H1 (cell line): ENCODE measurements around the gene NHS. TPM values are rescaled to one million over a fixed set of nuclear protein-coding genes. Genes with fewer than 3 reads are reported as not detected.

Experiments
- CTCF ChIA-PET: fragments of 300-600 bp; sonication (Branson Sonifier 250); formaldehyde crosslinking; loops from one replicate; lab custom pipeline; 2021; ENCODE audit not compliant: partially characterized antibody; lab: Charles Lee
- POLR2A ChIA-PET: fragments of 300-600 bp; sonication (Branson Sonifier 250); formaldehyde crosslinking; loops from one replicate; lab custom pipeline; 2021; ENCODE audit warnings: inconsistent platforms; ENCODE audit not compliant: partially characterized antibody; lab: Charles Lee
- DNase-seq, 2 experiments: peaks; one replicate each; pipeline versions ENCODE4 v3.0.0 to v3.0.0-alpha.2; 2010 to 2022; ENCODE audit warnings: low spot score in 2 of 2, low read depth in 1 of 2, mixed read lengths in 1 of 2
- FAIRE-seq: peaks from 2 replicates; lab custom pipeline; 2011; peaks lifted over from hg19 to GRCh38; lab: Jason Lieb, UNC
- H2AFZ ChIP-seq: 2 replicates; pipeline ENCODE4 v1.8.1; 2012; ENCODE audit warnings: low read length, inconsistent platforms
- H2AK5ac ChIP-seq: 2 replicates; pipeline ENCODE4 v1.6.1; 2013; ENCODE audit warnings: low read depth, low read length
- H2BK120ac ChIP-seq: replicated peaks from 2 replicates; pipeline ENCODE3; 2013; ENCODE audit warnings: low read depth, low read length, inconsistent platforms
- H2BK12ac ChIP-seq: 2 replicates; pipeline ENCODE4 v1.6.1; 2013; ENCODE audit warnings: low read depth, low read length
- H2BK15ac ChIP-seq: 2 replicates; pipeline ENCODE4 v1.6.1; 2013; ENCODE audit warnings: low read length
- H2BK20ac ChIP-seq: 2 replicates; pipeline ENCODE4 v1.6.1; 2013; ENCODE audit warnings: low read length
- H2BK5ac ChIP-seq: 2 replicates; pipeline ENCODE4 v1.6.1; 2013; ENCODE audit warnings: low read depth, low read length
- H3K14ac ChIP-seq: 2 replicates; pipeline ENCODE4 v1.6.1; 2013; ENCODE audit warnings: inconsistent platforms; ENCODE audit not compliant: insufficient read length
- H3K18ac ChIP-seq: 2 replicates; pipeline ENCODE4 v1.6.1; 2013; ENCODE audit warnings: low read length; ENCODE audit errors: extremely low read depth
- H3K23ac ChIP-seq: 2 replicates; pipeline ENCODE4 v1.6.1; 2013; ENCODE audit warnings: inconsistent platforms; ENCODE audit not compliant: insufficient read length
- H3K23me2 ChIP-seq: 2 replicates; pipeline ENCODE4 v1.6.1; 2013; ENCODE audit warnings: low read depth, low read length
- H3K27ac ChIP-seq: 2 replicates; pipeline ENCODE4 v1.6.1; 2011; ENCODE audit warnings: low read depth, low read length, inconsistent platforms
- H3K27me3 ChIP-seq, 4 experiments: replicated peaks in 1 of 4; 1 replicate in 1 of 4; 2 replicates in 3 of 4; pipeline versions ENCODE4 v1.6.1 to v1.8.1; 2011 to 2013; ENCODE audit warnings: low read length in 3 of 4, mild to moderate bottlenecking in 3 of 4, inconsistent platforms in 2 of 4, mixed read lengths in 2 of 4, moderate library complexity in 1 of 4; ENCODE audit not compliant: control insufficient read depth in 3 of 4, insufficient read depth in 3 of 4; ENCODE audit errors: extremely low read depth in 1 of 4
- H3K36me3 ChIP-seq, 4 experiments: 2 replicates each; pipeline versions ENCODE4 v1.6.1 to v1.8.1; 2011 to 2013; ENCODE audit warnings: mild to moderate bottlenecking in 4 of 4, low read length in 3 of 4, moderate library complexity in 2 of 4, control low read depth in 1 of 4, inconsistent platforms in 1 of 4; ENCODE audit not compliant: insufficient read depth in 4 of 4, control insufficient read depth in 2 of 4
- H3K4ac ChIP-seq: replicated peaks from 2 replicates; pipeline ENCODE3; 2013; ENCODE audit warnings: low read length, low read depth, mixed read lengths, inconsistent platforms; ENCODE audit not compliant: insufficient read length
- H3K4me1 ChIP-seq, 4 experiments: replicated peaks in 1 of 4; 1 replicate in 1 of 4; 2 replicates in 3 of 4; pipeline versions ENCODE4 v1.6.1 to v1.8.1; 2011 to 2013; ENCODE audit warnings: low read length in 3 of 4, inconsistent platforms in 2 of 4, mixed read lengths in 1 of 4; ENCODE audit not compliant: insufficient read depth in 4 of 4, control insufficient read depth in 3 of 4
- H3K4me2 ChIP-seq, 2 experiments: 2 replicates each; pipeline versions ENCODE4 v1.6.1 to v1.8.1; 2011 to 2013; ENCODE audit warnings: low read depth in 2 of 2, low read length in 2 of 2, control low read depth in 1 of 2, inconsistent platforms in 1 of 2, mild to moderate bottlenecking in 1 of 2; ENCODE audit not compliant: insufficient read depth in 1 of 2
- H3K4me3 ChIP-seq, 4 experiments: fragments of 200-600, 300-600 bp in 1 of 4; sonication (generic), shearing (Covaris generic), sonication (Bioruptor Twin) in 1 of 4; 2 replicates each; pipeline versions ENCODE4 v1.5.1 to v1.8.1; 2011 to 2016; ENCODE audit warnings: low read length in 4 of 4, low read depth in 3 of 4, control low read depth in 2 of 4, inconsistent platforms in 2 of 4, mild to moderate bottlenecking in 2 of 4, mixed read lengths in 1 of 4, moderate library complexity in 1 of 4; ENCODE audit not compliant: insufficient read depth in 2 of 4; ENCODE audit errors: extremely low read depth in 1 of 4
- H3K56ac ChIP-seq: replicated peaks from 2 replicates; pipeline ENCODE3; 2013; ENCODE audit warnings: low read depth, mild to moderate bottlenecking, mixed read lengths, low read length, inconsistent platforms; ENCODE audit not compliant: insufficient read length
- H3K79me1 ChIP-seq: 2 replicates; pipeline ENCODE4 v1.6.1; 2013; ENCODE audit warnings: low read depth, low read length, control low read depth
- H3K79me2 ChIP-seq, 2 experiments: 2 replicates each; pipeline versions ENCODE4 v1.6.1 to v1.8.1; 2012 to 2013; ENCODE audit warnings: low read length in 2 of 2, mild to moderate bottlenecking in 2 of 2, inconsistent platforms in 1 of 2; ENCODE audit not compliant: insufficient read depth in 2 of 2, control insufficient read depth in 1 of 2
- H3K9ac ChIP-seq, 4 experiments: replicated peaks in 1 of 4; 1 replicate in 1 of 4; 2 replicates in 3 of 4; pipeline versions ENCODE4 v1.6.1 to v1.8.1; 2011 to 2013; ENCODE audit warnings: low read depth in 3 of 4, low read length in 3 of 4, control low read depth in 2 of 4, mild to moderate bottlenecking in 2 of 4, moderate library complexity in 2 of 4, inconsistent platforms in 1 of 4; ENCODE audit errors: extremely low read depth in 1 of 4
- H3K9me3 ChIP-seq, 2 experiments: 2 replicates each; pipeline versions ENCODE4 v1.6.1 to v1.8.1; 2012 to 2013; ENCODE audit warnings: mild to moderate bottlenecking in 2 of 2, moderate library complexity in 2 of 2, control low read depth in 1 of 2, inconsistent platforms in 1 of 2, low read depth in 1 of 2, low read length in 1 of 2, mixed read lengths in 1 of 2; ENCODE audit not compliant: insufficient read depth in 2 of 2
- H4K20me1 ChIP-seq, 2 experiments: replicated peaks in 1 of 2; 2 replicates each; pipeline versions ENCODE3 to v1.8.1; 2011 to 2013; ENCODE audit warnings: inconsistent platforms in 2 of 2, low read length in 2 of 2, mild to moderate bottlenecking in 1 of 2; ENCODE audit not compliant: insufficient read depth in 2 of 2, control insufficient read depth in 1 of 2
- H4K5ac ChIP-seq: 2 replicates; pipeline ENCODE4 v1.6.1; 2013; ENCODE audit warnings: low read length, low read depth, mixed read lengths, inconsistent platforms; ENCODE audit not compliant: insufficient read length
- H4K8ac ChIP-seq: 2 replicates; pipeline ENCODE4 v1.8.0; 2013; ENCODE audit warnings: mild to moderate bottlenecking, moderate library complexity, low read length, inconsistent platforms; ENCODE audit not compliant: insufficient read depth; ENCODE audit errors: extremely low read depth
- H4K91ac ChIP-seq: replicated peaks from 2 replicates; pipeline ENCODE3; 2013; ENCODE audit warnings: low read length, mixed read lengths, inconsistent platforms; ENCODE audit not compliant: insufficient read length
- BACH1 ChIP-seq: IDR thresholded peaks from 2 replicates; pipeline ENCODE4 v1.6.1; 2012; ENCODE audit warnings: low read length, improper control_type of control experiment
- BCL11A ChIP-seq, 2 experiments: IDR thresholded peaks; one replicate each; pipeline ENCODE4 v1.6.1; 2011; ENCODE audit warnings: low read depth in 2 of 2, low read length in 2 of 2, mild to moderate bottlenecking in 2 of 2
- CREB1 ChIP-seq: IDR thresholded peaks from 2 replicates; pipeline ENCODE4 v1.6.1; 2012; ENCODE audit warnings: inconsistent platforms
- EGR1 ChIP-seq: IDR thresholded peaks from 2 replicates; pipeline ENCODE4 v1.6.1; 2011; ENCODE audit warnings: low read depth, low read length, borderline replicate concordance
- HDAC6 ChIP-seq: IDR thresholded peaks from one replicate; pipeline ENCODE4 v1.7.1; 2012; ENCODE audit warnings: low read depth, mild to moderate bottlenecking, inconsistent platforms, low read length, moderate library complexity
- JUN ChIP-seq: IDR thresholded peaks from 2 replicates; pipeline ENCODE4 v1.6.1; 2011; ENCODE audit warnings: low read depth, mild to moderate bottlenecking, improper control_type of control experiment, low read length
- JUND ChIP-seq: IDR thresholded peaks from 2 replicates; pipeline ENCODE4 v1.6.1; 2011; ENCODE audit warnings: mild to moderate bottlenecking, improper control_type of control experiment, low read length
- SIX5 ChIP-seq: IDR thresholded peaks from 2 replicates; pipeline ENCODE4 v1.6.1; 2011; ENCODE audit warnings: mild to moderate bottlenecking, low read depth, low read length
- SP1 ChIP-seq: IDR thresholded peaks from 2 replicates; pipeline ENCODE4 v1.6.1; 2011; ENCODE audit warnings: low read depth, low read length
- SRF ChIP-seq: IDR thresholded peaks from 2 replicates; pipeline ENCODE4 v1.6.1; 2011; ENCODE audit warnings: mild to moderate bottlenecking, low read depth, low read length, moderate library complexity
- TAF1 ChIP-seq: IDR thresholded peaks from 2 replicates; pipeline ENCODE4 v1.6.1; 2011; ENCODE audit warnings: mild to moderate bottlenecking, low read depth, low read length
- USF2 ChIP-seq: IDR thresholded peaks from 2 replicates; pipeline ENCODE4 v1.6.1; 2011; ENCODE audit warnings: low read length, improper control_type of control experiment
- YY1 ChIP-seq: IDR thresholded peaks from 2 replicates; pipeline ENCODE4 v1.6.1; 2011; ENCODE audit warnings: low read depth, mild to moderate bottlenecking, low read length
- ZNF274 ChIP-seq: IDR thresholded peaks from 2 replicates; pipeline ENCODE4 v1.7.0; 2012; ENCODE audit warnings: low read length, borderline replicate concordance; ENCODE audit errors: extremely low read depth
- WGBS, 2 experiments: shearing (Covaris generic) in 1 of 2; methylation state at CpG; one replicate each; pipeline versions ENCODE4 v1.1.6 to v1.1.7; 2013 to 2015; ENCODE audit warnings: low lambda C conversion rate in 2 of 2, mixed read lengths in 2 of 2, inconsistent platforms in 1 of 2, low coverage in 1 of 2, missing lambda C conversion rate in 1 of 2; ENCODE audit not compliant: insufficient replicate concordance in 2 of 2, insufficient coverage in 1 of 2, insufficient read length in 1 of 2; ENCODE audit errors: extremely low coverage in 1 of 2, missing lambda C conversion rate in 1 of 2; 5-methylcytosine and 5-hydroxymethylcytosine counted together
- polyA plus RNA-seq, 7 experiments: library from polyadenylated mRNA; depleted of rRNA in 3 of 7; stranded (reverse) in 5 of 7; unstranded in 2 of 7; fragments of >200 nt in 5 of 7; fragments of 200-250 nt in 2 of 7; gene quantifications; 1 replicate in 5 of 7; 2 replicates in 1 of 7; 4 replicates in 1 of 7; pipeline versions ENCODE4 v1.2.1 to v1.2.3, GENCODE V29; 2011 to 2013; ENCODE audit warnings: missing spikeins in 2 of 7, mixed read lengths in 2 of 7
- total RNA-seq: library from RNA; stranded (reverse); fragmentation: NEBNext Ultra II Directional; extraction: Animal tissue kit (Norgen Biotek cat#: 25700); gene quantifications from 2 replicates; pipeline ENCODE4 v1.2.1, GENCODE V29; 2021
- TF ChIP-seq, protein P1 (sequence below): IDR thresholded peaks from 2 replicates; pipeline ENCODE4 v1.6.1; 2012; ENCODE audit warnings: inconsistent platforms

Gene NHS
- total and polyA plus RNA-seq, 2 of the 8 experiments (the other 6 are each of a cell fraction or from before 2014, with no cell fraction given), result 2.2 to 6.7 TPM

DNA sequence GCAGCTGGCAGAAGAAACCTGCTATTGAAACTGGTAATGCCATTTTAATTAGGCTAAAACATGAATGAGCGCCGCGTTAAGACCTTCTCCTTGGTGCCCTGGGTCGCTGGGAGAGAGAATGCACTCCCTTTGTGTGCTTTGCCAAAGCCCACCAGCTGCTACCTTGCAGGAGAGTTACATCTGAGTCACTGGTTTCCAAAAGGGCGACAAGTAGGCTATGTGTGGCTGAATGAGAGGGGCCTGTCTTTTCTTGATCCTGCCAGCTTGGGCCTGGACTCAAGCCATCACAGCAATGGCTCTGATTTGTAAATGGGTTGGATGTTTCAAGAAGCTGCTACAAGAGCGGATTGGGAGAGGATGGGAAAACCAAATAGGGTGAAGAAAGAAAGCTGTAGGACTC lies 81.5 kb downstream of the NHS start:
- TF ChIP-seq BACH1 (no peak), YY1 (no peak), USF2 (no peak), CREB1 (no peak), ZNF274 (no peak), HDAC6 (no peak), SIX5 (no peak), TAF1 (no peak), SRF (no peak), JUN (no peak), BCL11A (IDR thresholded peaks at IDR 0.05; ENCODE audit: low read depth in 2 of 2, low read length in 2 of 2) (no peak), JUND (no peak), SP1 (no peak), EGR1 (no peak)
- TF ChIP-seq, protein P1, sequence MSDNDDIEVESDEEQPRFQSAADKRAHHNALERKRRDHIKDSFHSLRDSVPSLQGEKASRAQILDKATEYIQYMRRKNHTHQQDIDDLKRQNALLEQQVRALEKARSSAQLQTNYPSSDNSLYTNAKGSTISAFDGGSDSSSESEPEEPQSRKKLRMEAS, result no peak

More for the DNA sequence above, 81.5 kb downstream of the NHS start:
- Histone ChIP-seq H3K9ac (no peak overlapping the region), H3K23me2 (no peaks in the 10 kb centered on the region), H2BK120ac (no peak overlapping the region), H2BK12ac (no peak overlapping the region), H4K20me1 (no peaks in the 10 kb centered on the region), H3K4ac (no peak overlapping the region), H4K91ac (no peak overlapping the region), H3K23ac (no peak overlapping the region), H3K9me3 (no peaks in the 10 kb centered on the region), H3K4me2 (no peak overlapping the region), H3K79me1 (no peaks in the 10 kb centered on the region), H3K4me1 (peaks cover 0 to 3% (median 0%) of the 10 kb centered on the region in 4 experiments; a peak in 1 of 7 replicates), H3K27me3 (no peaks in the 10 kb centered on the region), H3K18ac (no peak overlapping the region), H4K5ac (no peak overlapping the region), H2BK5ac (no peak overlapping the region), H3K27ac (no peak overlapping the region), H3K79me2 (no peaks in the 10 kb centered on the region), H4K8ac (no peak overlapping the region), H3K4me3 (no peak overlapping the region), H3K14ac (no peak overlapping the region), H2AFZ (no peak overlapping the region), H3K36me3 (no peaks in the 10 kb centered on the region), H3K56ac (no peak overlapping the region), H2BK15ac (no peak overlapping the region), H2AK5ac (no peak overlapping the region), H2BK20ac (no peak overlapping the region)
- FAIRE-seq (no peak), DNase-seq (no peak)
- 68% methylated on average over 6 of the region's 6 CpGs; no CpG with 5 or more reads in 1 of the 2 experiments for WGBS, 2 experiments
- CTCF ChIA-PET, result interaction anchor here (0.6 to 1.0 kb wide), 2 partner anchors 13 to 381 kb away, joined by 3 read pairs; no protein-coding TSS in a partner anchor
- POLR2A ChIA-PET, result no interaction called here
